Measurements from ENCODE around the gene C1QTNF1.

The C1QTNF1 gene, protein sequence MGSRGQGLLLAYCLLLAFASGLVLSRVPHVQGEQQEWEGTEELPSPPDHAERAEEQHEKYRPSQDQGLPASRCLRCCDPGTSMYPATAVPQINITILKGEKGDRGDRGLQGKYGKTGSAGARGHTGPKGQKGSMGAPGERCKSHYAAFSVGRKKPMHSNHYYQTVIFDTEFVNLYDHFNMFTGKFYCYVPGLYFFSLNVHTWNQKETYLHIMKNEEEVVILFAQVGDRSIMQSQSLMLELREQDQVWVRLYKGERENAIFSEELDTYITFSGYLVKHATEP

DNA sequence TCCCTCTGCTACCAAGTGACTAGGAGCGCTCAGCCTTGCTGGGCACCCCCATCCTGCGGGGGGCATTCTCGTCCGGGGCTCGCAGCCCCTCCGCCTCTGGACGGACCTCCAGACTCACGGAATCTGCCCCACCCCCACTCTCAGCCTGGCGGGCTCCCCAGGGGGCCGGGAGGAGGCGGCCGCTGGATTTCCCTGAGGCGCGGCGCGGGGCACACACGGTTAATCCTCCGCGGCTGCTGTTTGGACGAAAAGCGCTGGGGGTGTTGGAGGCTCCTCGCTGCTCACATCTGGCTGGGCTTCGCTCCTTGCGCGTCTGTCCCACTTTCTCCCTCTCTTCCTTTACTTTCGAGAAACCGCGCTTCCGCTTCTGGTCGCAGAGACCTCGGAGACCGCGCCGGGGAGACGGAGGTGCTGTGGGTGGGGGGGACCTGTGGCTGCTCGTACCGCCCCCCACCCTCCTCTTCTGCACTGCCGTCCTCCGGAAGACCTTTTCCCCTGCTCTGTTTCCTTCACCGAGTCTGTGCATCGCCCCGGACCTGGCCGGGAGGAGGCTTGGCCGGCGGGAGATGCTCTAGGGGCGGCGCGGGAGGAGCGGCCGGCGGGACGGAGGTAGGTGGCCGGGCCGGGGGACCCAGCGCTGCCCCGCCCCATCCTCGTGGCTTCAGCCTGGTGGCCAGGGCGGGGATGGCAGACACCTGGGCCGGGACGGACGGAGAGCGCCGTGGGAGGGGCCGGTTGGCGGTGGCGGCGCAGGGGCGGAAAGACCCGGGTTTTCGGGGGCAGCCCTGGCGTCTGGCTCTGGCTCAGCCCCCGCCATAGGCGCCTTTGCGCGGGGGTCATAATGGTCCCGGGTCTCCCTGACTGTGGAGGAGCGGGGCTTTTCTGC, at the start of gene C1QTNF1:
C1QTNF1 (plus strand) TSS at position 284 of the 886 bp plus-strand sequence. CDS start 19,800 bp downstream, outside the sequence.
- peak; percentile 24 for DNase-seq

DNA sequence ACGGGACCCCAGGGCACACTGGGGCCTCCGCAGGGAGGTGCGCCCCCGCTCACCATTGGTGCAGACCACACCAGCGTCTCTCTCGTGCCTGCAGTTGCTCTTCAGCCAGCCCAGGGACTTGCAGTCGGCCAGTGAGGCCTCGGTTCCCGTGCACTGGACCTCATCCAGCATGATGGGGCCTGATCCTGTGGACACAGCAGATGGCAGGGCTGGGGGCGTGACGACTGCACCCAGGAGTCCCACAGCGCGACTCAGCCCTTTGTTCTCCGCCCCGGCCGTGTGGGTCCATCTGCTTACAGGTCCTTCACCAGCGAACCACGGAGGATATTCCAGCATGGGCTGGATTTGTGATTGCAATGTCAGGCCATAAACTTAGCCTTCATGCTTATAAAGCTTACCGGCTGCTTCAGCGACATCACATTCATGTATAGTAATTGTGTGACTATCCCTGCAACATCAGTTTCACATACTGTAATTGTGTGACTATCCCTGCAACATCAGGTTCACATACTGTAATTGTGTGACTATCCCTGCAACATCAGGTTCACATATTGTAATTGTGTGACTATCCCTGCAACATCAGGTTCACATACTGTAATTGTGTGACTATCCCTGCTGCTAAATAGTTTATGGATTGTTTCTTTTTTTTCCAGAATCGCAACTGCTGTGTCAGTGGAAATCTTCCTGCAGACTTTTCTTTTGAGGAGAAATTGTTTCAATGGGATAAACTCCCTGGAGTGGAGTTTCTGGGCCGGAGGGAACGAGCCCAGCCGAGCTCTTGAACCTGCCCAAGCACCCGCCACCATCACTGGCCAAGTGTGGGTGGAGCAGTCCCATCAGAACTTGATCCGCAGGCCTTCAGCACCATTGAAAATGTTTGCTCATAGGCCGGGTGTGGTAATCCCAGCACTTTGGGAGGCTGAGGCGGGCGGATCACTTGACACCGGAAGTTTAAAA, 49.1 kb upstream of the C1QTNF1 start:
- DNase-seq, result peak; percentile 52

DNA sequence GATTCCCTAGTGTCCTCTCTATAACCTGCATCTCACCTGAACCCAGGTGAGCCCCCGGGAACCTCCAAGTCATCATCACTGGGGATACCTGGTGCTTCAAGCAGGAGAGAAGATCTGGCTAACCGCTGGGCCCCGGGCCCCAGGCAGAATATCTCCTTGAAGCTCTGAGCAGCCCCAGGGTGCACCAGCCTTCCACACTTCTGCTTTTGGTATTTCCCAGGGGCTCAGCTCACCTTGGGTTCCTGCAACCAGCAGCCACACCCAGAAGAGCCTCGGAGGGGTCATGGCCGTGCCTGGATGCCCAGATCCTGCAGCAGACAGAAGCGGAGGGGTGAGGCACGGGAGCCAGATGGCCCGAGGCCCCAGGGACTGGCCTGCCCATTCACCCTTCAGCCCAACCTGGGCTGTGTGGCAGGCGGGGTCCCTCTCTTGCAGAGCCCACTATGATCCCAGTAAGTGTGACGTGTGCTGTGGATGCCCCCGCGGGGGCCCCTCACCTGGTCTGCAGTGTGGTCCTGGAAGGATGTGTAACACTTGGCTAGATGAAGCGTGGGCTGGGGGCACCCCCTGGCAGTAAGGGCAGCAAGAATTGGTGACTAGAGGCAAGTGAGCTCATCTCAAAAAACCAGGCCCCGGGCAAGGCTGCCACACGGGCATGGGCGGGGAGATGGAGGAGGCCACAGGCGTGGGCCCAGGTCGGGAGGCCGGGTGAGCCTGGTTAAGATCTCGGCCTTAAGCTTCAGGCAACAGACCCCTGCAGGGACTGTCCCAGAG, 46.9 kb upstream of the C1QTNF1 start:
- no peak for DNase-seq

DNA sequence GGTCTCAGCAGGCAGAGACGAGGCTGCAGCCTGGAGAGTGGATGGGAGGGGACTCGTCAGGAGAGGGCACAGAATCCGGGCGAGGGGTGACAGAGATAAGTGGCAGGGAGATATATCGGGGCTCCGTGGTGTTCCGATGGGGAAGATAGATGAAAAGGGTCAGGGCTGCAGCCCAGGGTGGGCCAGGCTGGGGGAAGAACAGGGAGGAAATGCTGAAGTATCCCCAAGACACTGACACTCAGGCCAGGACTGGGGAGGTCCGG, 46.4 kb upstream of the C1QTNF1 start:
- DNase-seq, result no peak

DNA sequence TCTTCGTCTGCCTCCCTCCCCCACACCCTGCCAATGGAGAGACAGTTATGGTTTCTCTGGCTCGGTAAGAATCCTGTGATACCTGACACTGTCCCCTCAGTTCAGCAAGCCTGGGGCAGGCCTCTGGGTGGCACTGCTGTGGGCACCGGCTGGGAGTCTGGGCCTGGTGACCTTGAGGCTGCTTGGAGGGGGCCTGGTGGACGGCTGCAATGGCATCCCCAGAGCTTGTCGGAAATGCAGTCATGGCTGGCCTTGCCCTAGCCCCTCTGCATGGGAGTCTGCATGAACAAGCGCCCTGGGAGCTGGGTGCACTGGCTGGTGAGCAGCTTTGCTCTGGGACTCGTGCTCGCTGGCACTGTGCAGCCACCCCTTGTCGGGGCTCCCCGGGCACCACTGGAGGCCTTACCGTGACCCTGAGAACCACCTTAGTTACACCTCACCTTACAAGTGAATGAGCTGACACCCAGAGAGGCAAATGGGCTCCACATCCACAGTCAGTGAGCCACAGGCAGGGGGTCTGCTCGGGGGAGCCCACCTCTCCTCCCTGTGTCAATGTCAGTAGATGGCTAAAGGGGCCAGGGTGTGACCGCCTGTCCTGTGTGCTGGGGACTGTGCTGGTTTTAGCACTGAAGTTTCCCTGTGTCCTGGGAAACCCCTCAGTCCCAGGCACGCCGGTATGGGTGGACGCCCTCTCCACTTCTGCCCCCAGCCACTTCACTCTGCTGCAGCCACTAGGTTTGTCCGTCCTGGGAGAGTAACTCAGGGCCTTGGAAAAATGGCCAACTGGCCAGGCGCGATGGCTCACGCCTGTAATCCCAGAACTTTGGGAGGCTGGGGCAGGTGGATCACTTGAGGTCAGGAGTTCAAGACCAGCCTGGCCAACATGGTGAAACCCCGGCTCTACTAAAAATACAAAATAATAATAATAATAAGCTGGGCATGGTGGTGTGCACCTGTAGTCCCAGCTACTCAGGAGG, 45.7 kb upstream of the C1QTNF1 start:
- no peak for DNase-seq

DNA sequence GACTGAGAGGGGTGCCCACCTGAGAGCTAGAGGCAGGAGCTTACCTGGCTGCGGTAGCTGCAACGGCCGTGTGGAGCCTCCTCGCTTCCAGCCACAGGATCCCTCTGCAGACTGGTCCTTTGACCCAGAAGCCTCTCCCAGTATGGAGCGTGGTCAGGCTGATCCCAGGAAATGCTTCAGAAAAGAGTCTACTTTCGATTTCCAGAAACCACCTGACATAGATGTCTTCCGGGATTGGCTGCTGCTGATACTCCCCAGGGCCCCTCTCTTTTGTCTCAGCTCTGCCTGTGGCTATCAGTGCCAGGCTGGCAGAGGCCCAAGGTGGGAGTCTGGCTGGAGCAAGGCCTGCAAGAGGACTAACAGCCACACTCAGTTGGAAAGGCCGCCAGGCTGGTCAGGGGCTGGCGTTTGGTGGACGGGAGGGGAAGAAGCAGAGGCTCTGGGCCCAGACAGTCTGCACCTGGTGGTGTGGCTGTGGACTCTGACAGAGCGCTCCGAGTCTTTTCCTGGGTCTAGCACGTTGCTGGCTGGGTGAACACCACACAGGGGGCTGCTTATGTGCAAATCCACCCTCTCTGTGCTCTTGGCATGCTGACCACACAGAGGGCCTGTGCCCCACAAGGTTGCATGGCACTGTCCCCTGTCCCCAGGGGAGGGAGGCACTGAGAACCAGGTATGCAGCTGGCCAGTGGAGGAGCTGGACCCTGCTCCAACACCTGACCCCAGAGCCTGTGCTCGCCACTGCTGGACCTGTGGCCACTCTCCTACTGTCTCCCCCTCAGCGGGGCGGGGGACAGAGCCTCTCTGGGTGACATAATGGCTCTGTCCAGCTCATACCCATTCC, 44.0 kb upstream of the C1QTNF1 start, which contains the start of gene LGALS3BP:
LGALS3BP (minus strand) TSS at position 144 of the 844 bp plus-strand sequence. CDS start 2,732 bp downstream, outside the sequence.
- peak; percentile 62 for DNase-seq

DNA sequence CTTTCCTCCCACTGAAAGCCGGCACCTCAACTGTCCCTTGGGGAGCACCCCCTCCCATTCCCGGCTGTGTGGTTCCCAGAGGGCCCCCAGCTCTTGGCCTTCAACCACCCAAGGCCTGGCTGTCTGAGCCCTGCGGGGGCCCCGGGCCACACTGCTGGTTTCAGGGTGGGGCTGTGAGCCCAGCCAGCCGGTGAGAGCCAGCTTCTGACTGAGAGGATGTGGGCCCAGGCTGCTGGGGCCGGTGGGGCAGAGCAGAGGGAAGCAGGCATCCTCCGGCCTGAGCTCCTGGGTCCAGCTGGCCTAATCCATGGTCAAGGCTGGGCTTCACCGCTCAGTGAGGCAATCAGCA, 43.4 kb upstream of the C1QTNF1 start:
- no peak for DNase-seq

DNA sequence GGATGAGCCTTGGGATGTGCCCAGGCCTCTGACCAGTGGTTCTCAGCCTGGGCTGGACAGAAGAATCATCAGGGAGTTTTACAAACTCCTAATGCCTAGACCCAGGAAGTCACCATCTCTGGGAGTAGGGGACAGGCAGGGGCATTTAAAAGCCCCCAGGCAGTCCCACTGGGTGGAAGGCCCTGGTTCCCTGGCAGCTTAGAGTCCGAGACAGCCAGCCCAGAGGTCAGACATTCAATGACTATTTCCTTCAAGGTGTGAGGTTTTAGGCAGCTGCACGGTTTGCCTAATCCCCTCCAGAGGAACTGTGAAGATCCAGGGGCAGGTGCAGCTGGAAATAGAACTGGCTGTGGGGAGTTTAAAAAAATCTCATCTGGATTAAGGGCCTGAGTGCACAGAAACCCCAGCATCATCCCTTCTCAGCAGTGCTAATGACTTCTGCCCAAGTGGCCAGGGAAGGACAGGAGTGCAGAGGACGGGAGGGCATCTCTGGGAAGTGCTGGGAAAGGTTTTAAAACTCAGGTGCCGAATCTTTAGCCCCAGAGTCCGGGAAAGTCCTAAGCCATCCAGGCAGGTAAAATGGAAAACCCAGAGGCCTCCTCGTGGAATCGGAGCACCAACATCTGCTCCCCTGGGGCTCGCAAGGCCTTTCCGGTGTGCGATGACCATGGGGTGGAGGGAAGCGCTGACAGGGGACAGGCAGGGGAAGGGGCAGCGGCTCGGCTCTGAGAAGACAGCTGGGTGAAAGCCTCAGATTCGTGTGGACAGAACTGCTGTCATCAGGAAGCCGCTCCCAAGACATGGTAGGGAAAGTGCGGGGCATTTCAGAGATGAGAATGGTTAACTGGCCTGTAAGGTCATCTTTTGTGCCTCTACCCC, 42.7 kb upstream of the C1QTNF1 start:
- no peak for DNase-seq

DNA sequence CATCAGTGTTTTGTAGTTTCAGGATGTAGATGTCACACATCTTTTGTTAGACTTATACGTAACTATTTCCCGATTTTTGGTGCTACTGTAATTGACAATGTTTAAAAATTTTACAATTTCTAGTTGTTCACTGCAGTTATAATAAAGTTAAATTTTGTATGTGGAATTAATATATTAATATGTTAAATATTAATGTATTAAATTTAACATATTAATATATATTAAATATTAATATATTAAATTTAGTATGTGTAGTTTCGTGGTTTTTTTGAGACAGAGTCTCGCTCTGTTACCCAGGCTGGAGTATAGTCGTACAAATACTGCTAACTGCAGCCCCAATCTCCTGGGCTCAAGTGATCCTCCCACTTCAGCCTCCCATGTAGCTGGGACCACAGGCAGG, 38.6 kb upstream of the C1QTNF1 start:
- DNase-seq, result no peak

DNA sequence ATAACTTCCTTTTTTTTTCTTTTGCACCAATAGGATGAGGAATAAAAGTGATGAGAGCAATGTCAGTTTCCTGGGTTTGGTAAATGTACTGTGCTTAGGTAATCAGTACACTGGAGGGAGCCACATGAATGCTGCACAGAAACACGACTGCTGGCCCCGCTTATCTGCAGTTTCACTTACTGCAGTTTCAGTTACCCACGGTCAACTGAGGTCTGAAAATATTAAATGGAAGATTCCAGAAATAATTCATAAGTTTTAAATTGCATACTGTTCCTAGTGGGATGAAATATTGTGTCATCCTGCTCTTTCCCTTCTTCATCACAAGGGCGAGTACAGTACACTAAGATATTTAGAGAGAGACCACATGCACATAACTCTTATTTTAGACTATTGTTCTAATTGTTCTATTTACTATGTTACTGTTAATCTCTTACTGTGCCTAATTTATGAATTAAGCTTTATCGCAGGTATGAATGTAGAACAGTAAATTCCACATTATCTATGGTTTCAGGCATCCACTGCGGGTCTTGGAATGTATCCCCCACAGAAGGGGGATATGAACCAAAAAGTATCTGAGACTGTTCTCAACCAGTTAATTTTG, 37.8 kb upstream of the C1QTNF1 start:
- DNase-seq, result peak; percentile 88

DNA sequence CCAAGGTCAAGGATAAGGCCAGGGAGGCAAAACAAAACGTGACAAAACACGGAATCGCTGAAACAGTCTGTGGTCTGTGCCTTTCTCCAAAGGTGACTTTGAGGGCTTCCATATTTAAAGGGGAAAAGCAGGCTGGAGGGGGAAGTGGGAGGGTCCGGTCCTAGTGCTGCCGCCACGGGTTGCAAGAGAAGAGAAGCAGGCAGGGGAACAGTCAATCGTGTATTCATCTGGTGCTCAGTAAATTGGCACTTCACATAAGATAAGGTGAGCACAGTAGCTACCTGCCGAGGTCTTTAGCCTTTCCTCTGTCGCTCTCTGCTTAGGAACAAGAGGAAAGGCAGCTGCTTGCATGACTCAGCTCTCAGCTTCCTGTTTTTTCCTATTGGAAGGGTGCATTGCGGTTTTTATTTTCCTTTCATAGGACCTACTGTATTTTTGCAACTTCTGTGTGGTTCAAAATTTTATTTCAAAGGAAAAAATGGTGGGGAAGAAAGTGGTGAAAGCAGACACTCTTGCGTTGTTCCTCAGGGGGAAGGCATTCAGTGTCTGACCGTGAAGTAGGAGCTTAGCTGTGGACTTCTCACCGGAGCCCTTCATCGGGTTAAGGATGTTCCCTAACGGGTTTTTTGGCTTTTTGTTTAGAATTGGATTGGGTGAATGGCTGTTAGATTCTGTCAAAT, 37.2 kb upstream of the C1QTNF1 start:
- DNase-seq, result peak; percentile 52

DNA sequence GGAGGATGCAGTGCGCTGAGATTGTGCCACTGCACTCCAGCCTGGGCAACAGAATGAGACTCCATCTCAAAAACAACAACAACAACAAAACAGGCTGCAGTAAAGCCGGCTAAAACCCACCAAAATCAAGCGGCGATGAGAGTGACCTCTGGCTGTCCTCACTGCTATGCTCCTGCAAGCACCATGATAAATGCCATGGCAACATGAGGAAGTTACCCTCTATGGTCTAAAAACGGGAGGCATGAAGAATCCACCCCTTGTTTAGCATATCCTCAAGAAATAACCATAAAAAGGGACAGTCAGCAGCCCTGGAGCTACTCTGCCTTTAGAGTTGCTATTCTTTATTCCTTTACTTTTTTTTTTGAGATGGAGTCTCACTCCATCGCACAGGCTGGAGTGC, 35.8 kb upstream of the C1QTNF1 start:
- DNase-seq, result peak; percentile 72

DNA sequence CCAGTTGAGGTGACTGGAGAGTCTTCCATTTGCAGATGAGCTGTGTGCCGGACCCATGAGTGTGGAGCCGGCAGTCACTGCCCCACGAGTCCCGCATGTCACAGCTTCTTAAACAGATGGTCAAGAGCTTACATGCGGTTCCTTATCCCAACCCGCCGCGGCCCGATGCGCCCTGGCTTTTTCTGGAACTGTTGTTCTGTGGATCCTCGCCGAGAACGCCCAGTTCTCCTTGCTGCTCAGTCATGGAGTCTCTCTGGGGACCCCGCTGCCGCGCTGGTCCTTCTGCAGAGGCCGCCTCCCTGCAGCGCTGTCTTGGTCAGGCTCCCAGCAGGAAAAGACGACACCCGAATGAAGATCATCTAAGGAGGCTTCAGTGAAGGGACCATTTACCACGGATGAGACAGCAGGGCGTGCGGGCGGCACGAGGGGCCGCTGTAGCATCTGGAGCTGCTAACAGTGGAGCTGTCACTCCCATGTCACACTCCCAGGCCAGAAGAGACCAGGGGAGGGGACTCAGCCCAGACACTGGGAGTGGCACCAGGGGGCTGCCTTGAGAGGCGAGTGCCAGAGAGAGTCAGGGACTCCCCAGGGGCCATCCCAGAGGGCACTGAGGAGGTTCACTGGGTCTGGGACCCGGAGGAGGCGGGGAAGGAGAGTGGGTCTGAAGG, 33.5 kb upstream of the C1QTNF1 start:
- DNase-seq, result no peak

DNA sequence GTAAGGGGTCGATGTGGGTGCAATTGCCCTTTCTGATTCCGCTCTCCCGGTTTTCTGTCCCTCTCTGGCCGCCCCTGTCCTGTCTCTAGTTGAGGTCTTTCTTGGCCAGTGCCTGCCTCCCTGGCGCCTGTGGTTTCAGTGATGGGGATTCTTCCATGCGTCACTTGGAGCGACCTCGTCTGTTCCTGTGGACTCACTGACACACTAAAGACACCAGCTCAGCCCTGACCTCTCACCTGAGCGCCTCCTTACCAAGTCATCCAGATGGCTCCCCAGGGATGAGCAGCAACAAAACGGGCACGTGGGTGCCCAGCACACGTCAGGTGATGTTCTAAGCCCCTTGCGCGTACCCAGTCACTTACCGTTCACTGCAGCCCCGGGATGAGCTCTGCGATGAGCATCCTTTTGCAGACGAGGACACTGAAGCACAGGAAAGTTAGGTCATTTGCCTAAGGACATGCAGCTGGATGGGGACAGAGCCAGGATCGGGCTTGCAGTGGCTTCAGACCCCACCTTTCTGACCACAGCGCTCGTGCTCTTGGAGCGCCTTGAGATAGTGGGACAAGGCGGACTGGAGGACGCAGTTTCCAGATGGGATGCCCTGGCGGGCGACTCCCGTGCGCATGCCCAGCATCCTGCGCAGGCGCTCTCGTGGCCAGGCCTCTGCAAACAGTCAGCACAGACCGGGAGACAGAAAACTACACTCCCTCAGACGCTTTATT, 32.8 kb upstream of the C1QTNF1 start:
- no peak for DNase-seq

DNA sequence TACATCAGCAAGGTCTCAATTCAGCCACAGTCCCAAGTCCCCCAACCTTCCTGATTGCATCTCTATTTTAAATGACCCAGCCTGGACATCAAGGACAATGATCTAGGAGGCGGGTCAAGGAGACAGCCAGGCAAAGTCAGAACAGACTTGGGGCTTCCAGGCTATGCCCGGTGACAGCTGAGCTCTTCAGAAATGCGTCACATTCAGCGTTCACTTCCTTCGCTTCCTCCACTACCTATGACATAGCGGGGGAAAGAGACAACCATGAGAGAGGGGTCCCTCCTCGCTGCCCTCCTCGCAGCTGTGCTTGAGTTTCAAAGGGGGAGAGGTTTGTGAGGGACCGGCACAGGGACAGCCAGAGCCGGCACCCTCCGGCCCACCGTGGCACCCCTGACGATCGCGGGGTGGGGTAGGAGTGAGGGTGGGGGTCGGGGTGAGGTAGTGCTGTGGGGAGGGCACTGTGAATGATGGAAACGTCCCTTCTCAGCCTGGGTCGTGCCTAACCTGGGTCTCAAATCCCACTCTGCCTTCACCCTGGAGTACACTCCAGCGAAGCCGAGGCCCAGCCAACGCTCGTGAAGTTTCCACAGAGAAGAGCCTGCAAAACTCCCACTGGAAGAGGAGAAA, 31.9 kb upstream of the C1QTNF1 start:
- no peak for DNase-seq

DNA sequence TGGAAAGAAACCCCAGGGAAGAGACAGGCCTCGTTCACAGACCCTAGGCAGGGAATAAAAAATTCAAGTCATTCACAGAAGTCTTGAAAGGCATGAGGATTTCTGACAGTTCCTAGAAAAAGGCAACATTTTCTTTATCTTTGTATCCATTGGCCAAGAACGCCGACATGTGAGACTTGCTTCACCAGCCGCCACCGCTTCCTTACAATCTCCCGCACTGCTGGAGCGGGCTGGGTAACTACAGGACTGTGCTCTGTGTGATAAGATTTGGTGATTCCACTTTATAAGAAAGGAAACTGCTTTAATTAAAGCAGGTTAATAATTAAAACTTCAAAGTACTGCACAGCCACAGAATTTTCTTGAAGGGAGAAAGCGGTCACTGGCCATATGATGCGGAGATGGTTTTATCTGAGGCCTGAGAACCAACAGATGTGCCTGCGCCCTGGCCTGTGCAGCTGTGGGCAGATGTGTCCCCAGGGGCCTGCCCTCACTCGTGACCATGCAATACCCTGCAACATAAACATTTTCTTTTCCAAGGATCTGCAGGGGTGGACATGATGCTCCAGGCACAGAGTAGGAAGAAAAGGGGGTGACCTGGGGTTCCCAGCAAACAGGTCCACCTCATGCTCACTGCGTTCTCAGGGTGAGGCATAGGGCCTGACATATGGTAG, 31.3 kb upstream of the C1QTNF1 start:
- peak; percentile 72 for DNase-seq

All from hematopoietic multipotent progenitor cell treated with erythropoietin and hydrocortisone succinate and interleukin-3 and kit ligand, for 4 days (in vitro differentiated cells).